ENCODE data around the gene PDLIM5.

PDLIM5 gene

GRCh38 chr4:94561249-94562024, 109.7 kb downstream of the PDLIM5 start:
- H3K27me3 ChIP-seq (ENCODE audit: control insufficient read depth, insufficient read depth, low read length), result no peaks in the 10 kb centered on the region
- H3K36me3 ChIP-seq (ENCODE audit: control insufficient read depth, insufficient read depth, low read length), result no peaks in the 10 kb centered on the region
- no peak overlapping the region for H3K4me3 ChIP-seq (ENCODE audit: low read length)
- H3K4me1 ChIP-seq (ENCODE audit: control insufficient read depth, insufficient read depth, low read length), result peaks cover 8% of the 10 kb centered on the region
- no peak overlapping the region for H3K9ac ChIP-seq (ENCODE audit: low read length)
- no peaks in the 10 kb centered on the region for H3K9me3 ChIP-seq (ENCODE audit: control insufficient read depth, low read length)

- Histone ChIP-seq H3K9ac (ENCODE audit: low read length) (no peak overlapping the region), H3K36me3 (ENCODE audit: control insufficient read depth, insufficient read depth, low read length) (no peaks in the 10 kb centered on the region), H3K9me3 (ENCODE audit: control insufficient read depth, low read length) (no peaks in the 10 kb centered on the region), H3K4me3 (ENCODE audit: low read length) (no peak overlapping the region), H3K4me1 (ENCODE audit: control insufficient read depth, insufficient read depth, low read length) (peaks cover 8% of the 10 kb centered on the region), H3K27me3 (ENCODE audit: control insufficient read depth, insufficient read depth, low read length) (no peaks in the 10 kb centered on the region)
Measured at GRCh38 chr4:94562285-94562684, 110.5 kb downstream of the PDLIM5 start.

- Histone ChIP-seq H3K27me3 (ENCODE audit: control insufficient read depth, insufficient read depth, low read length) (no peaks in the 10 kb centered on the region), H3K36me3 (ENCODE audit: control insufficient read depth, insufficient read depth, low read length) (no peaks in the 10 kb centered on the region), H3K4me1 (ENCODE audit: control insufficient read depth, insufficient read depth, low read length) (peaks cover 8% of the 10 kb centered on the region), H3K4me3 (ENCODE audit: low read length) (no peak overlapping the region), H3K9me3 (ENCODE audit: control insufficient read depth, low read length) (no peaks in the 10 kb centered on the region), H3K9ac (ENCODE audit: low read length) (no peak overlapping the region)
Measured at GRCh38 chr4:94564252-94564651, 112.5 kb downstream of the PDLIM5 start.

GRCh38 chr4:94566420-94566819, 114.7 kb downstream of the PDLIM5 start:
- H3K27me3 ChIP-seq (ENCODE audit: control insufficient read depth, insufficient read depth, low read length), result no peaks in the 10 kb centered on the region
- peaks cover 8% of the 10 kb centered on the region for H3K4me1 ChIP-seq (ENCODE audit: control insufficient read depth, insufficient read depth, low read length)
- H3K9me3 ChIP-seq (ENCODE audit: control insufficient read depth, low read length), result no peaks in the 10 kb centered on the region
- H3K4me3 ChIP-seq (ENCODE audit: low read length), result no peak overlapping the region
- H3K36me3 ChIP-seq (ENCODE audit: control insufficient read depth, insufficient read depth, low read length), result no peaks in the 10 kb centered on the region
- H3K9ac ChIP-seq (ENCODE audit: low read length), result no peak overlapping the region

- H3K9me3 ChIP-seq (ENCODE audit: control insufficient read depth, low read length), result no peaks in the 10 kb centered on the region
- no peak overlapping the region for H3K4me3 ChIP-seq (ENCODE audit: low read length)
- no peaks in the 10 kb centered on the region for H3K4me1 ChIP-seq (ENCODE audit: control insufficient read depth, insufficient read depth, low read length)
- no peaks in the 10 kb centered on the region for H3K36me3 ChIP-seq (ENCODE audit: control insufficient read depth, insufficient read depth, low read length)
- H3K27me3 ChIP-seq (ENCODE audit: control insufficient read depth, insufficient read depth, low read length), result no peaks in the 10 kb centered on the region
- H3K9ac ChIP-seq (ENCODE audit: low read length), result peak overlapping the region; percentile 5
Measured at GRCh38 chr4:94567811-94568210, 116.1 kb downstream of the PDLIM5 start.

- no peaks in the 10 kb centered on the region for H3K36me3 ChIP-seq (ENCODE audit: control insufficient read depth, insufficient read depth, low read length)
- H3K4me3 ChIP-seq (ENCODE audit: low read length), result no peak overlapping the region
- no peaks in the 10 kb centered on the region for H3K27me3 ChIP-seq (ENCODE audit: control insufficient read depth, insufficient read depth, low read length)
- H3K9me3 ChIP-seq (ENCODE audit: control insufficient read depth, low read length), result no peaks in the 10 kb centered on the region
- H3K4me1 ChIP-seq (ENCODE audit: control insufficient read depth, insufficient read depth, low read length), result no peaks in the 10 kb centered on the region
- no peak overlapping the region for H3K9ac ChIP-seq (ENCODE audit: low read length)
Measured at GRCh38 chr4:94570558-94570957, 118.8 kb downstream of the PDLIM5 start.

- no peaks in the 10 kb centered on the region for H3K36me3 ChIP-seq (ENCODE audit: control insufficient read depth, insufficient read depth, low read length)
- no peaks in the 10 kb centered on the region for H3K9me3 ChIP-seq (ENCODE audit: control insufficient read depth, low read length)
- H3K4me3 ChIP-seq (ENCODE audit: low read length), result no peak overlapping the region
- H3K27me3 ChIP-seq (ENCODE audit: control insufficient read depth, insufficient read depth, low read length), result no peaks in the 10 kb centered on the region
- H3K4me1 ChIP-seq (ENCODE audit: control insufficient read depth, insufficient read depth, low read length), result no peaks in the 10 kb centered on the region
- no peak overlapping the region for H3K9ac ChIP-seq (ENCODE audit: low read length)
Measured at GRCh38 chr4:94571298-94571697, 119.6 kb downstream of the PDLIM5 start.

- no peaks in the 10 kb centered on the region for H3K36me3 ChIP-seq (ENCODE audit: control insufficient read depth, insufficient read depth, low read length)
- H3K27me3 ChIP-seq (ENCODE audit: control insufficient read depth, insufficient read depth, low read length), result no peaks in the 10 kb centered on the region
- no peak overlapping the region for H3K4me3 ChIP-seq (ENCODE audit: low read length)
- no peaks in the 10 kb centered on the region for H3K9me3 ChIP-seq (ENCODE audit: control insufficient read depth, low read length)
- no peaks in the 10 kb centered on the region for H3K4me1 ChIP-seq (ENCODE audit: control insufficient read depth, insufficient read depth, low read length)
- H3K9ac ChIP-seq (ENCODE audit: low read length), result no peak overlapping the region
Measured at GRCh38 chr4:94571715-94572114, 120.0 kb downstream of the PDLIM5 start.

- no peaks in the 10 kb centered on the region for H3K4me1 ChIP-seq (ENCODE audit: control insufficient read depth, insufficient read depth, low read length)
Measured at GRCh38 chr4:94574050-94574449, 122.3 kb downstream of the PDLIM5 start.

GRCh38 chr4:94574616-94575015, 122.9 kb downstream of the PDLIM5 start:
- no peak overlapping the region for H3K4me3 ChIP-seq (ENCODE audit: low read length)
- no peaks in the 10 kb centered on the region for H3K36me3 ChIP-seq (ENCODE audit: control insufficient read depth, insufficient read depth, low read length)
- no peaks in the 10 kb centered on the region for H3K27me3 ChIP-seq (ENCODE audit: control insufficient read depth, insufficient read depth, low read length)
- no peaks in the 10 kb centered on the region for H3K9me3 ChIP-seq (ENCODE audit: control insufficient read depth, low read length)
- H3K4me1 ChIP-seq (ENCODE audit: control insufficient read depth, insufficient read depth, low read length), result no peaks in the 10 kb centered on the region
- no peak overlapping the region for H3K9ac ChIP-seq (ENCODE audit: low read length)

More at GRCh38 chr4:94574050-94574449, 122.3 kb downstream of the PDLIM5 start:
- Histone ChIP-seq H3K36me3 (ENCODE audit: control insufficient read depth, insufficient read depth, low read length) (no peaks in the 10 kb centered on the region), H3K27me3 (ENCODE audit: control insufficient read depth, insufficient read depth, low read length) (no peaks in the 10 kb centered on the region), H3K9me3 (ENCODE audit: control insufficient read depth, low read length) (no peaks in the 10 kb centered on the region), H3K4me3 (ENCODE audit: low read length) (no peak overlapping the region), H3K9ac (ENCODE audit: low read length) (no peak overlapping the region)

GRCh38 chr4:94575652-94576051, 123.9 kb downstream of the PDLIM5 start:
- no peak overlapping the region for H3K4me3 ChIP-seq (ENCODE audit: low read length)
- no peaks in the 10 kb centered on the region for H3K36me3 ChIP-seq (ENCODE audit: control insufficient read depth, insufficient read depth, low read length)
- H3K27me3 ChIP-seq (ENCODE audit: control insufficient read depth, insufficient read depth, low read length), result no peaks in the 10 kb centered on the region
- no peak overlapping the region for H3K9ac ChIP-seq (ENCODE audit: low read length)
- no peaks in the 10 kb centered on the region for H3K9me3 ChIP-seq (ENCODE audit: control insufficient read depth, low read length)
- H3K4me1 ChIP-seq (ENCODE audit: control insufficient read depth, insufficient read depth, low read length), result no peaks in the 10 kb centered on the region

GRCh38 chr4:94576210-94576609, 124.5 kb downstream of the PDLIM5 start:
- H3K27me3 ChIP-seq (ENCODE audit: control insufficient read depth, insufficient read depth, low read length), result no peaks in the 10 kb centered on the region
- H3K36me3 ChIP-seq (ENCODE audit: control insufficient read depth, insufficient read depth, low read length), result no peaks in the 10 kb centered on the region
- H3K4me3 ChIP-seq (ENCODE audit: low read length), result no peak overlapping the region
- H3K4me1 ChIP-seq (ENCODE audit: control insufficient read depth, insufficient read depth, low read length), result no peaks in the 10 kb centered on the region
- no peak overlapping the region for H3K9ac ChIP-seq (ENCODE audit: low read length)
- H3K9me3 ChIP-seq (ENCODE audit: control insufficient read depth, low read length), result no peaks in the 10 kb centered on the region

- no peak overlapping the region for H3K4me3 ChIP-seq (ENCODE audit: low read length)
- H3K36me3 ChIP-seq (ENCODE audit: control insufficient read depth, insufficient read depth, low read length), result no peaks in the 10 kb centered on the region
- H3K4me1 ChIP-seq (ENCODE audit: control insufficient read depth, insufficient read depth, low read length), result no peaks in the 10 kb centered on the region
- H3K9ac ChIP-seq (ENCODE audit: low read length), result no peak overlapping the region
- no peaks in the 10 kb centered on the region for H3K9me3 ChIP-seq (ENCODE audit: control insufficient read depth, low read length)
- no peaks in the 10 kb centered on the region for H3K27me3 ChIP-seq (ENCODE audit: control insufficient read depth, insufficient read depth, low read length)
Measured at GRCh38 chr4:94577136-94577535, 125.4 kb downstream of the PDLIM5 start.

All from mucosa of stomach (tissue), 1 donor.